Fibroblast of skin of right biceps (primary cell): ENCODE data around the gene WDR93.
A peak's percentile ranks its signal among the peaks of the same experiment; 100 is the strongest.
"Not testable (repeated sequence)": the region's sequence is repeated elsewhere in the genome, so short reads cannot be mapped to it uniquely, and the experiment has no call there.

ENCODE experiments used
- DNase-seq: peaks from one replicate; pipeline ENCODE4 v3.0.0-alpha.2; 2013

The WDR93 gene

GRCh38 chr15:89686522-89686921, 4.1 kb upstream of the WDR93 start:
- no peak for DNase-seq

GRCh38 chr15:89689930-89690275, 708 bp upstream of the WDR93 start:
- not testable (repeated sequence) for DNase-seq

GRCh38 chr15:89693091-89693490, 2.5 kb downstream of the WDR93 start:
- no peak for DNase-seq

- DNase-seq, result no peak
These were observed 3.1 kb downstream of the WDR93 start for GRCh38 chr15:89693696-89694095.

- no peak for DNase-seq
These were observed 4.6 kb downstream of the WDR93 start for GRCh38 chr15:89695198-89695597.

GRCh38 chr15:89704411-89704810, 13.8 kb downstream of the WDR93 start:
- peak; percentile 17 for DNase-seq

- no peak for DNase-seq
These were observed 17.0 kb downstream of the WDR93 start for GRCh38 chr15:89707577-89707976.

- DNase-seq, result no peak
These were observed 24.2 kb downstream of the WDR93 start for GRCh38 chr15:89714775-89715174.

GRCh38 chr15:89723031-89723430, 32.4 kb downstream of the WDR93 start:
- no peak for DNase-seq

GRCh38 chr15:89724621-89725020, 34.0 kb downstream of the WDR93 start:
- DNase-seq, result no peak

GRCh38 chr15:89725064-89725463, 34.5 kb downstream of the WDR93 start:
- no peak for DNase-seq

GRCh38 chr15:89728254-89728653, 37.6 kb downstream of the WDR93 start:
- no peak for DNase-seq

- DNase-seq, result no peak
These were observed 40.7 kb downstream of the WDR93 start for GRCh38 chr15:89731275-89731674.

- no peak for DNase-seq
These were observed 42.0 kb downstream of the WDR93 start for GRCh38 chr15:89732451-89733172.

GRCh38 chr15:89735773-89736172, 45.2 kb downstream of the WDR93 start:
- no peak for DNase-seq

GRCh38 chr15:89740137-89740536, 49.5 kb downstream of the WDR93 start:
- DNase-seq, result peak; percentile 68

- DNase-seq, result no peak
These were observed 52.4 kb downstream of the WDR93 start for GRCh38 chr15:89743011-89743410.

- DNase-seq, result no peak
These were observed 53.0 kb downstream of the WDR93 start for GRCh38 chr15:89743594-89743993.

- DNase-seq, result no peak
These were observed 54.5 kb downstream of the WDR93 start for GRCh38 chr15:89745131-89745530.

- no peak for DNase-seq
These were observed 55.2 kb downstream of the WDR93 start for GRCh38 chr15:89745768-89746167.

- no peak for DNase-seq
These were observed 55.8 kb downstream of the WDR93 start for GRCh38 chr15:89746386-89746780.

GRCh38 chr15:89747708-89748682, 57.4 kb downstream of the WDR93 start:
- no peak for DNase-seq

- DNase-seq, result no peak
These were observed 58.4 kb downstream of the WDR93 start for GRCh38 chr15:89749054-89749453.

GRCh38 chr15:89749526-89749925, 58.9 kb downstream of the WDR93 start:
- no peak for DNase-seq
